ENCODE data around the gene SFI1. TPM values are rescaled to one million over a fixed set of nuclear protein-coding genes. Genes with fewer than 3 reads are reported as not detected.

SFI1 gene
- total and polyA plus RNA-seq, 2 of the 4 experiments (the other 2 are of a cell fraction): 9.9 to 12.0 TPM

GRCh38 chr22:31603081-31603525 is 106.8 kb downstream of the SFI1 start (continued):
- no peak for TF ChIP-seq USF2 (IDR thresholded peaks at IDR 0.05; ENCODE audit: low read depth, low read length)
- no peak for TF ChIP-seq MXI1 (IDR thresholded peaks at IDR 0.05; ENCODE audit: borderline replicate concordance, low read depth, low read length)
- no peak for TF ChIP-seq MAFK (IDR thresholded peaks at IDR 0.05; ENCODE audit: low read depth, low read length)

- Histone ChIP-seq H3K9me3 (ENCODE audit: control insufficient read depth, insufficient read depth, low read length) (no peaks in the 10 kb centered on the region), H3K14ac (replicated peaks; ENCODE audit: low read depth, low read length) (peak overlapping the region; percentile 69; the same call in 1 of the 2 replicates), H3K27me3 (ENCODE audit: control insufficient read depth, insufficient read depth, low read length) (no peaks in the 10 kb centered on the region), H2AFZ (replicated peaks; ENCODE audit: low read length, poor library complexity) (no peak overlapping the region), H4K91ac (ENCODE audit: insufficient read depth, low read depth, low read length) (peak overlapping the region; percentile 66), H2BK20ac (ENCODE audit: low read depth, low read length) (peak overlapping the region; percentile 81), H3K27ac (ENCODE audit: insufficient read depth, low read length) (no peak overlapping the region), H2AK9ac (replicated peaks; ENCODE audit: low read depth, low read length, poor library complexity) (peak overlapping the region; percentile 44), H4K8ac (ENCODE audit: low read depth in 2 of 2, low read length in 2 of 2) (peak overlapping the region in 1 of 2 experiments; percentile 77; a peak in 1 of 4 replicates), H3K79me1 (ENCODE audit: low read depth in 1 of 2, low read length in 2 of 2) (0 out of 4 replicates have a peak, but pooled peaks cover 0 to 6% of the 10 kb centered on the region in 2 experiments), H3K4me1 (ENCODE audit: control insufficient read depth, insufficient read depth, low read length) (peaks cover 8% of the 10 kb centered on the region), H2BK120ac (ENCODE audit: low read depth, low read length) (peak overlapping the region; percentile 71; the same call in 1 of the 2 replicates), H4K20me1 (ENCODE audit: insufficient read depth, low read length) (no peaks in the 10 kb centered on the region), H3K18ac (ENCODE audit: low read depth, low read length) (no peak overlapping the region; the same call in 1 of the 2 replicates), H3K56ac (ENCODE audit: extremely low read depth, insufficient read depth, low read length) (no peak overlapping the region), H3K4ac (ENCODE audit: low read depth, low read length) (peak overlapping the region; percentile 81), H3K9me1 (ENCODE audit: insufficient read depth, low read length) (peaks cover 31% of the 10 kb centered on the region), H3K4me2 (ENCODE audit: low read depth, low read length) (no peak overlapping the region), H3K36me3 (ENCODE audit: control insufficient read depth, insufficient read depth, low read length) (peaks cover 2% of the 10 kb centered on the region; the same call in 1 of the 2 replicates), H4K5ac (ENCODE audit: low read depth, low read length) (0 out of 2 replicates have a peak overlapping the region, but pooled peaks have one; percentile 11), H2BK5ac (ENCODE audit: low read depth, low read length, poor library complexity, severe bottlenecking) (no peak overlapping the region), H2AK5ac (ENCODE audit: low read depth, low read length) (peak overlapping the region; percentile 89; the same call in 1 of the 2 replicates), H2BK15ac (ENCODE audit: low read depth, low read length) (peak overlapping the region; percentile 94; the same call in 1 of the 3 replicates), H3K9ac (ENCODE audit: low read depth, low read length) (no peak overlapping the region), H3K23ac (ENCODE audit: low read depth, low read length) (no peak overlapping the region), H3K4me3 (ENCODE audit: insufficient read depth, low read depth, low read length) (no peak overlapping the region)
- POLR2A ChIA-PET (ENCODE audit: unreplicated experiment): interaction anchor here (0.7 kb wide), 1 partner anchor 1055 kb away, joined by 3 read pairs; no protein-coding TSS in a partner anchor
- ATAC-seq (ENCODE audit: low read depth) (no peak), DNase-seq (no peak)
- in situ Hi-C loops (cut with MboI; ENCODE audit: low sequenced_read_pairs) (no loop called here), dilution Hi-C loops (cut with HindIII; ENCODE audit: low sequenced_read_pairs, unreplicated experiment) (no loop called here), intact Hi-C loops (cut with micrococcal nuclease) (no loop called here)
- CTCF ChIA-PET: no interaction called here
- 100% methylated on average over 1 of the region's 5 CpGs; no CpG with 5 or more reads in 1 of the 2 experiments for WGBS, 2 experiments (ENCODE audit: extremely low coverage in 2 of 2, insufficient read length in 1 of 2)
- TF ChIP-seq POLR2A (IDR thresholded peaks at IDR 0.05; ENCODE audit: low read depth, low read length): no peak
- no peak for TF ChIP-seq RFX5 (IDR thresholded peaks at IDR 0.05; ENCODE audit: low read depth, low read length)
- TF ChIP-seq CHD1 (IDR thresholded peaks at IDR 0.05; ENCODE audit: low read depth, low read length): no peak
- no peak for TF ChIP-seq CTCF (conservative IDR thresholded peaks at IDR 0.05; ENCODE audit: low read depth, low read length)
- TF ChIP-seq MAFK (IDR thresholded peaks at IDR 0.05; ENCODE audit: low read depth, low read length): no peak
- no TSS peak for BruUV-seq (replicated peaks)
Observed at GRCh38 chr22:31603574-31603973, 107.2 kb downstream of the SFI1 start.

All from IMR-90 (cell line).